Glutamatergic neuron (in vitro differentiated cells): Measurements from ENCODE around the gene MAST4. TPM values are rescaled to one million over a fixed set of nuclear protein-coding genes. Genes with fewer than 3 reads are reported as not detected.

Experiments used
- DNase-seq: peaks from one replicate; pipeline ENCODE4 v3.0.0; 2022
- H3K27ac Mint-ChIP-seq: one replicate; pipeline ENCODE4 v1.8.0; 2020; ENCODE audit warnings: mild to moderate bottlenecking, mixed read lengths, inconsistent platforms; ENCODE audit not compliant: unreplicated experiment
- H3K27me3 Mint-ChIP-seq: one replicate; pipeline ENCODE4 v1.8.0; 2020; ENCODE audit warnings: mild to moderate bottlenecking, moderate library complexity, mixed read lengths, inconsistent platforms; ENCODE audit not compliant: unreplicated experiment
- H3K36me3 Mint-ChIP-seq: one replicate; pipeline ENCODE4 v1.8.0; 2020; ENCODE audit warnings: mild to moderate bottlenecking, mixed read lengths, inconsistent platforms; ENCODE audit not compliant: unreplicated experiment
- H3K4me1 Mint-ChIP-seq: one replicate; pipeline ENCODE4 v1.8.0; 2020; ENCODE audit warnings: mild to moderate bottlenecking, low read depth, mixed read lengths, inconsistent platforms; ENCODE audit not compliant: unreplicated experiment
- H3K4me3 Mint-ChIP-seq: one replicate; pipeline ENCODE4 v1.8.0; 2020; ENCODE audit warnings: mild to moderate bottlenecking, mixed read lengths, inconsistent platforms; ENCODE audit not compliant: unreplicated experiment
- H3K9me3 Mint-ChIP-seq: one replicate; pipeline ENCODE4 v1.8.0; 2020; ENCODE audit warnings: mild to moderate bottlenecking, moderate library complexity, mixed read lengths, inconsistent platforms; ENCODE audit not compliant: unreplicated experiment
- CTCF ChIP-seq: fragments of 200-600 bp; sonication (generic); IDR thresholded peaks from one replicate; pipeline ENCODE4 v1.5.0; 2021; ENCODE audit not compliant: partially characterized antibody, unreplicated experiment
- total RNA-seq: library from RNA; stranded (reverse); fragmentation: NEBNext Ultra II Directional; extraction: Animal tissue kit (Norgen Biotek cat#: 25700); gene quantifications from one replicate; pipeline ENCODE4 v1.2.1, GENCODE V29; 2021; ENCODE audit not compliant: unreplicated experiment

Gene MAST4
- total RNA-seq, 1 donor from 2014 or later = 11.5 TPM

GRCh38 chr5:66843065-66843464 is 246.9 kb downstream of the MAST4 start:
- DNase-seq = no peak
- peaks cover 4% of the 10 kb centered on the region for H3K36me3 Mint-ChIP-seq
- no peak for TF ChIP-seq CTCF
- H3K4me1 Mint-ChIP-seq = no peaks in the 10 kb centered on the region
- no peak overlapping the region for H3K27ac Mint-ChIP-seq
- no peaks in the 10 kb centered on the region for H3K27me3 Mint-ChIP-seq
- no peak overlapping the region for H3K4me3 Mint-ChIP-seq
- H3K9me3 Mint-ChIP-seq = peaks cover 2% of the 10 kb centered on the region

DNA sequence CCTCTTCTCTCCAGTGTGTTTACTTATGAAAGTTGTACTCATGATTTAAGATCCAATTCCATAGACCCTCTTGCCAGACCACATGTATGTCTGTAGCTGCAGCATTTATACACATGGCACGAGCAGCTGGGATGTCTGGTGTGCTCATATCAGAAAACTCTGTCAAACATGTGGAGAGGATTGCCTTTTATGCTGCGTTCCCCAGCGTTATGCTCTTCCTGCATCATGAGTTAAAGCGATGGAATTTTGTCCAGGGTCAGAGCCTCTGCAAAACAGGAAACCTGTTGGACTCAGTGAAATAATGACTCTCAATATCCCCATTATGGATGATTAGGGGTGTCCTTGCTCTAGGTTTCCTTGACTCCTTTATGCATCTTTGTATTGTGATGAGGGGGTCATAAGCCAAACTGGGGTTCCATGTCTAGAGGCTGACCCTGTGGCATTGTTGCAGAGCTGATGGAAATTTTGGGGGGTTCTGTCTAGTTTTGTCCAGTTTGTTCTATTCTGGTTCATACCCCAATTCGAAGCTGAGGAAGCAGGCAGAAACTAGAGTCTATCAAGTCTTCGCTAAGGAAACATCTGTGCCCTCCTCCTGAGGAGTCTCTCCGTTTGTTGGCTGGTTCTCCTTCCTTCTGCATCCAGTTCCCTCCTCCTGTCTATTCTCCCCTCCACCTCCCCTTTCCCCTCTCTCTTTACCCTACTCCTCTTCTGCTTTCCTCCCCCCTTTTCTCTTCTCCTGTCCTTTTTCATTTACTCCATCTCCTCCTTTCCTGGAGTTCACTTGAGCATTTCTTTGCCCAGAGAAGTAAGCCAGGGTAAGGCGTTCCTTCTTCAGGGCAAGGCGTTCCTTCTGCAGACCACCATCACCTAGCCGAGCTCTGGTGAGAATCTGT is 252.8 kb downstream of the MAST4 start:
- Mint-ChIP-seq H3K27me3 (no peaks in the 10 kb centered on the region), H3K9me3 (peaks cover 2% of the 10 kb centered on the region), H3K27ac (no peak overlapping the region), H3K4me3 (no peak overlapping the region), H3K4me1 (no peaks in the 10 kb centered on the region), H3K36me3 (peaks cover 4% of the 10 kb centered on the region)
- DNase-seq = no peak
- TF ChIP-seq CTCF = no peak

DNA sequence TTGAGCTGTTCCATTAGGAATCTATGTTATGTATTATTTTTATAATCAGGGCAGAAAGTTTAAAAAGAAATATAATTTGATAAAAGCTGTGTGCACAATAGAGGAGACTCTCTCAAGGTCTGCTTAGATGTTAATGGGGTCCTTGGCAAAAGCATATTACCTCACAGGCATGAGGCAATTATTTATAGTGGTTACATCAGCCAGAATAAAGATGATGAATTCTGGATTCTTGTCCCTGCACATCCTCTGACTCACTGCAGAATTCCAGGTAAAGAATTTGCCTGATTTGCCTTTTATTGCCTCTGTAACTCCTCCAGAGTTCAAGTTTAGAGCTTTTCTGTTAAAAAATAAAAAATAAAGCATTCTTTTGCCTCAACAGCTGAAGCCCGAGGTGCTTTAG is 253.6 kb downstream of the MAST4 start:
- no peak for TF ChIP-seq CTCF
- no peaks in the 10 kb centered on the region for H3K9me3 Mint-ChIP-seq
- no peak for DNase-seq
- no peak overlapping the region for H3K4me3 Mint-ChIP-seq
- peaks cover under 1% of the 10 kb centered on the region for H3K36me3 Mint-ChIP-seq
- no peak overlapping the region for H3K27ac Mint-ChIP-seq
- no peaks in the 10 kb centered on the region for H3K27me3 Mint-ChIP-seq
- no peaks in the 10 kb centered on the region for H3K4me1 Mint-ChIP-seq

DNA sequence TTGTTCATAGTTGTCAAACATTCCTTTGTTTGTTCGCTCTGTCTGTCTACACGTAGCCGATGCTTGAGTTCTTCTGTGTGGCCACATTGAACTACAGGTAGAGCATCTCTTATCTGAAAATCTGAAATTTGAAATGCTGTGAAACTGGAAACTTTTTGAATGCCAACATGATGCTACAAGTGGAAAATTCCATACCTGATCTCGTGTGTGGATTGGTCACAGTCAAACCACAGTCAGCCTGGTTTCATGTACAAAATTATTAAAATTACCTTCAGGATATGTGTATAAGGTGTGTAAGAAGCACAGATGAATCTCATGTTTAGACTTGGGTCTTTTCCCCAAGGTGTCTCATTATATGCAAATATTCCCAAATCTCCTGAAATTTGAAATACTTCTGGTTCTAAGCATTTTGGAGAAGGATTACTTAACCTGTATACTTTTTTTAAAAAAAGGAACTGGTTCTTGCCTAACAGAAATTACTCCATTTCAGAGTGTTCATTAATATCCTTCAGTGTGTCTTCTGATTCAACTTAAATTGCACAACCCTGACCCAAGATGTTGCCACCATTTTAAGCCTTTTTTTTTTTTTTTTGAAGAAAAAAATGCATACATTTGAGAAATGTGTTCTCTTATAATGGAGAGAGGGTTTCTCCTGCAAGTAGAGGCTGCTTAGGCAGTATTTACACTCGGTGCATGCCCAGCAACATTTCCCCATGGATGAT is 254.3 kb downstream of the MAST4 start:
- DNase-seq = no peak
- TF ChIP-seq CTCF = no peak
- no peak overlapping the region for H3K27ac Mint-ChIP-seq
- no peaks in the 10 kb centered on the region for H3K27me3 Mint-ChIP-seq
- no peaks in the 10 kb centered on the region for H3K9me3 Mint-ChIP-seq
- H3K4me1 Mint-ChIP-seq = no peaks in the 10 kb centered on the region
- no peak overlapping the region for H3K4me3 Mint-ChIP-seq
- H3K36me3 Mint-ChIP-seq = no peaks in the 10 kb centered on the region

GRCh38 chr5:66851306-66851705 is 255.1 kb downstream of the MAST4 start:
- no peaks in the 10 kb centered on the region for H3K4me1 Mint-ChIP-seq
- H3K27me3 Mint-ChIP-seq = no peaks in the 10 kb centered on the region
- no peak overlapping the region for H3K27ac Mint-ChIP-seq
- H3K36me3 Mint-ChIP-seq = no peaks in the 10 kb centered on the region
- no peak overlapping the region for H3K4me3 Mint-ChIP-seq
- H3K9me3 Mint-ChIP-seq = no peaks in the 10 kb centered on the region
- DNase-seq = no peak
- TF ChIP-seq CTCF = no peak
